Adrenal gland (tissue), 12 donors: ENCODE results near the gene NMRAL1. TPM values are rescaled to one million over a fixed set of nuclear protein-coding genes. Genes with fewer than 3 reads are reported as not detected.

Experiments used
- DNase-seq, 7 donors: peaks; one replicate each; pipeline ENCODE4 v3.0.0-alpha.2; 2019 to 2020
- H3K27ac ChIP-seq, 5 donors: fragments of 200-600 bp; sonication (generic) in 4 of 5; 1 replicate in 3 of 5; 2 replicates in 2 of 5; pipeline versions ENCODE4 v1.5.1 to v1.8.0; 2016 to 2020; ENCODE audit warnings: mild to moderate bottlenecking in 1 of 5
- H3K27me3 ChIP-seq: fragments of 200-600 bp; 2 replicates; pipeline ENCODE4 v1.8.0; 2021
- H3K36me3 ChIP-seq, 2 donors: fragments of 200-600 bp; replicated peaks in 1 of 2; 1 replicate in 1 of 2; 2 replicates in 1 of 2; pipeline versions ENCODE4 v1.5.1 to v1.8.0; 2018 to 2022
- H3K4me1 ChIP-seq, 2 donors: fragments of 200-600 bp; replicated peaks in 1 of 2; 1 replicate in 1 of 2; 2 replicates in 1 of 2; pipeline versions ENCODE4 v1.5.1 to v1.8.0; 2018 to 2021
- H3K4me3 ChIP-seq, 4 donors: fragments of 200-600 bp; sonication (generic) in 3 of 4; one replicate each; pipeline ENCODE4 v1.5.1; 2016 to 2018
- H3K9me3 ChIP-seq, 3 donors: fragments of 200-600 bp; sonication (generic) in 1 of 3; replicated peaks in 1 of 3; 1 replicate in 2 of 3; 2 replicates in 1 of 3; pipeline versions ENCODE4 v1.5.1 to v1.8.0; 2016 to 2021
- POLR2A ChIP-seq, 2 donors: fragments of 450-650 bp; IDR thresholded peaks; one replicate each; pipeline ENCODE4 v1.6.1; 2017; ENCODE audit warnings: antibody characterized with exemption in 2 of 2, mild to moderate bottlenecking in 2 of 2, moderate library complexity in 1 of 2
- WGBS, 4 donors: extraction: QIAGEN DNeasy Blood & Tissue Kit in 2 of 4; methylation state at CpG; one replicate each; pipeline versions ENCODE4 v1.1.5 to v1.1.7; 2013 to 2017; 5-methylcytosine and 5-hydroxymethylcytosine counted together
- intact Hi-C, 2 donors: fragments of 100-400 bp; cut with DNase I; formaldehyde crosslinking; loops; one replicate each; pipeline versions ENCODE4 v1.14.1 to v1.15.0; 2022 to 2023
- polyA plus RNA-seq, 3 donors: library from polyadenylated mRNA; stranded (reverse); fragments of 200-250 nt in 2 of 3; fragments of 350-450 nt in 1 of 3; fragmentation: Illumina TruSeq in 1 of 3; extraction: RNeasy Lipid Tissue Mini Kit (QIAGEN cat#74804) in 1 of 3; gene quantifications; one replicate each; pipeline ENCODE4 v1.2.3, GENCODE V29; 2013 to 2014
- total RNA-seq, 9 donors: library from RNA; depleted of rRNA in 4 of 9; stranded (reverse); fragments of >200 nt in 4 of 9; fragments of 120-200 nt in 1 of 9; fragmentation: NEBNext Ultra II Directional in 1 of 9; extraction: Animal tissue kit (Norgen Biotek cat#: 25700) in 1 of 9; gene quantifications; one replicate each; pipeline versions ENCODE4 v1.1.0 to v1.2.4, GENCODE V29; 2013 to 2023
- TF ChIP-seq, protein P1 (sequence below), 6 experiments: fragments of 450-650 bp in 4 of 6; fragments of 200-600 bp in 2 of 6; sonication (generic) in 1 of 6; IDR thresholded peaks; 1 replicate in 5 of 6; 2 replicates in 1 of 6; pipeline versions ENCODE4 v1.5.1 to v1.8.0; 2016 to 2021; ENCODE audit warnings: antibody characterized with exemption in 6 of 6, mild to moderate bottlenecking in 2 of 6, moderate library complexity in 1 of 6
- donor health status: healthy with polysubstance abuse.
- donor health status: Bipolar disorder and iron deficiency.
- donor health status: DM: yes; HTN: yes; CAD: no.
- donor health status: DM: no; HTN: no; CAD: no.
- donor health status: DM: no; HTN: no; CAD: no.
- donor health status: DM: yes; HTN: yes; CAD: no.

NMRAL1 gene
- total and polyA plus RNA-seq, 12 donors = 35.0 to 139 (median 79.7) TPM

DNA sequence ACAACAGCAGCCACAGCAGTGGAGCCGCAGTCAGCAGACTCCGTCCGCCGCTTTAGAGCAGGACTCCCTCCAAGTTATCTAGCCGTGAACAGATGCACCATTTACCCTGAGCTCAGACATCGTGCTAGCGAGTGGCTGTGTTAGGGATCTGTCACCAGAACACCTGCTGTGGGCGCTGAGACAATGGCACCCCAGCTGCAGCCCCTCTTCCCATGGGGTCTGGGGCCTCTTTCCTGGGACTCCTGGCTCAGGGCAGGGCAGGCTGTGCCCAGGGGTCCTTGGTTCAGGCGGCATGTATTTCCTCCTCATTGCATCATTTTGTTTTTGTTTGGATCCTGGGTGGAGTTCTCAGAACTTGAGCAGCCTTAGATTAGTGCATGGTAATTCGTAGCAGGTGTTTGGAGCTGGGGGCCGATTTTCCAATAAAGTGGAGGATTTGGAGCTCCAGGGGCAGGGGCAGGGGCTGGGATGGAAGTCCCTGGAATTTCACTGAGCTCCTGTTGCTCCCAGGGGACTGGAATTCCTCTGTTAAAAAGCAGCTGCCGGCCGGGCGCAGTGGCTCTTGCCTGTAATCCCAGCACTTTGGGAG is 23.4 kb downstream of the NMRAL1 start:
- Histone ChIP-seq H3K36me3 (peaks cover 0 to 79% of the 10 kb centered on the region in 2 donors), H3K27me3 (no peaks in the 10 kb centered on the region), H3K4me1 (peaks cover 0 to 5% of the 10 kb centered on the region in 2 donors), H3K27ac (no peak overlapping the region), H3K4me3 (no peak overlapping the region), H3K9me3 (no peaks in the 10 kb centered on the region)
- WGBS, 4 donors = 91 to 96% (median 95%) methylated on average over 11 to 14 of the region's 14 CpGs
- DNase-seq = no peak
- intact Hi-C loops = no loop called here
- TF ChIP-seq, protein P1, sequence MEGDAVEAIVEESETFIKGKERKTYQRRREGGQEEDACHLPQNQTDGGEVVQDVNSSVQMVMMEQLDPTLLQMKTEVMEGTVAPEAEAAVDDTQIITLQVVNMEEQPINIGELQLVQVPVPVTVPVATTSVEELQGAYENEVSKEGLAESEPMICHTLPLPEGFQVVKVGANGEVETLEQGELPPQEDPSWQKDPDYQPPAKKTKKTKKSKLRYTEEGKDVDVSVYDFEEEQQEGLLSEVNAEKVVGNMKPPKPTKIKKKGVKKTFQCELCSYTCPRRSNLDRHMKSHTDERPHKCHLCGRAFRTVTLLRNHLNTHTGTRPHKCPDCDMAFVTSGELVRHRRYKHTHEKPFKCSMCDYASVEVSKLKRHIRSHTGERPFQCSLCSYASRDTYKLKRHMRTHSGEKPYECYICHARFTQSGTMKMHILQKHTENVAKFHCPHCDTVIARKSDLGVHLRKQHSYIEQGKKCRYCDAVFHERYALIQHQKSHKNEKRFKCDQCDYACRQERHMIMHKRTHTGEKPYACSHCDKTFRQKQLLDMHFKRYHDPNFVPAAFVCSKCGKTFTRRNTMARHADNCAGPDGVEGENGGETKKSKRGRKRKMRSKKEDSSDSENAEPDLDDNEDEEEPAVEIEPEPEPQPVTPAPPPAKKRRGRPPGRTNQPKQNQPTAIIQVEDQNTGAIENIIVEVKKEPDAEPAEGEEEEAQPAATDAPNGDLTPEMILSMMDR (IDR thresholded peaks at IDR 0.05) = no peak
- no peak for TF ChIP-seq POLR2A (IDR thresholded peaks at IDR 0.05)

DNA sequence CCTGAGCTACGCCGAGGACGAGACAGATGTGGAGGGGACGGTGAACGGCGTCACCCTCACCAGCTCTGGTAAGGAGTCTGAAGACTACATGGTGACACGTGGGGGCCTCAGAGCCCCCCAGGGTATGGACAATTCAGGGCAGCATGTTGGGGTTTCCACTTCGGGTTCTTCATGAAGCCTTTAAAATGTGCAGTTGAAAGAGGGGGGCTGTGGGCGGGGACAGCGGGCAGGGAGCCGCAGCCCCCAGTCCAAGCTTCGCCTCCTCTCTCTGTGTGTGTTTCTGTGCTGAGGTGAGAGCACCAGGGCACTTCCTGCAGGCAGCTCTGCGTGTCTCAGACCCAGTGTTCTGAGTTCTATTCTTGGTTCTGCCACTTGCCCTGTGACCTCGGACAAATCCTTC is 24.0 kb downstream of the NMRAL1 start:
- WGBS, 4 donors = 87 to 94% (median 92%) methylated on average over 3 to 14 of the region's 14 CpGs

DNA sequence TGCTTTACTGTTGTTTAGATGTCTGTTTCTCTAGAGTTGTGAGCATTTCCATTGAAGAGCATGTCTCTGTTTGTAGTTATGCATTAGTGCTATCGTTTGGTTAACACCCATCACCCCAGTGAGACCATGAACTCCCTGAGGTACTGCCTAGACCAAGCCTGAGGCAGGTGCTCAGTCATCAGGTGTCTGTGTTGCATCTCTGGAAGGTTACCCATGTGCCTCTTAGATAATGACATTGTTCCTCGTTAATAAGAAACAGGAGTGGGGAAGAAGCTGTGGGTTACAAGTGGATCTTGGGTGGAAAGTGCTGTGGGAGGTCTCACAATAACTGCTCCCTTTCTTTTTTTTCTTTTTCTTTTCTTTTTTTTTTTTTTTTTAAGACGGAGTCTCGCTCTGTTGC is 30.4 kb downstream of the NMRAL1 start:
- Histone ChIP-seq H3K36me3 (peaks cover 0 to 100% of the 10 kb centered on the region in 2 donors), H3K9me3 (no peaks in the 10 kb centered on the region), H3K4me3 (no peak overlapping the region), H3K27me3 (no peaks in the 10 kb centered on the region), H3K4me1 (no peaks in the 10 kb centered on the region), H3K27ac (no peak overlapping the region)
- no peak for DNase-seq
- 85 to 95% (median 92%) methylated on average over 4 of the region's 4 CpGs for WGBS, 4 donors
- intact Hi-C loops = no loop called here
- TF ChIP-seq, protein P1 (IDR thresholded peaks at IDR 0.05) = no peak
- TF ChIP-seq POLR2A (IDR thresholded peaks at IDR 0.05) = no peak

More for the DNA sequence above, 24.0 kb downstream of the NMRAL1 start:
- H3K4me3 ChIP-seq = no peak overlapping the region
- peaks cover 0 to 5% of the 10 kb centered on the region in 2 donors for H3K4me1 ChIP-seq
- DNase-seq = no peak
- no peak overlapping the region for H3K27ac ChIP-seq
- H3K9me3 ChIP-seq = no peaks in the 10 kb centered on the region
- TF ChIP-seq, protein P1 (IDR thresholded peaks at IDR 0.05) = no peak
- TF ChIP-seq POLR2A (IDR thresholded peaks at IDR 0.05) = no peak
- no peaks in the 10 kb centered on the region for H3K27me3 ChIP-seq
- peaks cover 0 to 79% of the 10 kb centered on the region in 2 donors for H3K36me3 ChIP-seq
- intact Hi-C loops = no loop called here

DNA sequence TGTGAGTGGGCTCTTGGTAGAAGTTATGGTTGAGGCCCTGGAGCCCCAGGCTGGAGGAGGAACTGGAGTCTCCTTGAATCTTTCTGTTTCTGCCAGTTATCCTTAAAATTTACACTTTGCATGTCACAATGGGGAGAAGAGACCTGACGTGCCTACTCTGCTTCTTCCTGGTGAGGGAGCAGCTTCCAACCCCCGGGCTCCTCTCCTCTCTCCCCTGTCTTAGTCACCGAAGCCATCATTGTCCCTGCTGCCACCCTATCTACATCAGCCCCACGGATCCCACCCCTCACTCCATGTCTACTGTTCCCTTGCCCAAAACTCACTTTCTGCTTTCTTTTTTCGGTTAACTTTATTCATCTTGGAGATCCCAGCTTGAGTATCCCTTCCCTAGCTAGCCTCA is 31.2 kb downstream of the NMRAL1 start:
- Histone ChIP-seq H3K4me3 (no peak overlapping the region), H3K4me1 (no peaks in the 10 kb centered on the region), H3K9me3 (no peaks in the 10 kb centered on the region), H3K27ac (no peak overlapping the region), H3K27me3 (no peaks in the 10 kb centered on the region), H3K36me3 (peaks cover 0 to 98% of the 10 kb centered on the region in 2 donors)
- TF ChIP-seq, protein P1 (IDR thresholded peaks at IDR 0.05) = no peak
- no peak for TF ChIP-seq POLR2A (IDR thresholded peaks at IDR 0.05)
- intact Hi-C loops = no loop called here
- DNase-seq = no peak
- WGBS, 4 donors = 66 to 88% (median 76%) methylated on average over 5 of the region's 5 CpGs
